ENCODE results near the gene OBI1.

DNA sequence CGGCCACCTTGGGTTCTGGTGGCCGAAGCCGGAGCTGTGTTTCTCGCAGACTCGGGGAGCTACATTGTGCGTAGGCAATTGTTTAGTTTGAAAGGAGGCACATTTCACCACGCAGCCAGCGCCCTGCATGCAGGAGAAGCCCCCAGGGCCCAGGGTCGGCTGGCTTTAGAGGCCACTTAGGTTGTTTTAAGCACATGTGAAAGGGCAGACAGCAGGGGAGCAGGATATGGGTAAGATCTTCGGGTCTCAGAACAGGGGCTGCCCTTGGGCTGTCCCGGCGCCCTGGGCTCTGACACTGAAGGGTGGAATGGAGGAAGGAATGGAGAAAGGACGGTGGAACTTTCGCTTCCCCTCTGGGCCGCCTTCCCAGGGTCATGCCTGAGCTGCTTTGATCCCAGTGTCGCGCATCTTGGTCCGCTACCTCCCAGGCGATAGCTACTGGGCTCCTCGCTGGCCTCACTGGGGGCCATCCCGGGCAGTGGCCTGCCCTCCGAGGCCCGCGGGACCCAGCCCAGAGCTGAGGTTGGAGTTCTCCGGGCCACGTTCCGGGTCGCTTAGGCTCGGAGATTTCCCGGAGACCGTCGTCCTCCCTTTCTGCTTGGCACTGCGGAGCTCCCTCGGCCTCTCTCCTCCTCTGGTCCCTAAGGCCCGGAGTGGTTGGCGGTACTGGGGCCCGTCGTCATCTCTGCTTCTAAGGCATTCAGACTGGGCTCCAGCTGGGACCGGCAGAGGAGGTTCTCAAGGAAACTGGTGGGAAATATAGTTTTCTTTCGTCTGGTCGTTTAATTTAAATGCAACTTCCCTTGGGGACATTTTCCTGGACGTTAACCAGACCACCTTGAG is 51.3 kb downstream of the OBI1 start:
- no peak for TF ChIP-seq POLR2A (IDR thresholded peaks at IDR 0.05)
- TF ChIP-seq, protein P1, sequence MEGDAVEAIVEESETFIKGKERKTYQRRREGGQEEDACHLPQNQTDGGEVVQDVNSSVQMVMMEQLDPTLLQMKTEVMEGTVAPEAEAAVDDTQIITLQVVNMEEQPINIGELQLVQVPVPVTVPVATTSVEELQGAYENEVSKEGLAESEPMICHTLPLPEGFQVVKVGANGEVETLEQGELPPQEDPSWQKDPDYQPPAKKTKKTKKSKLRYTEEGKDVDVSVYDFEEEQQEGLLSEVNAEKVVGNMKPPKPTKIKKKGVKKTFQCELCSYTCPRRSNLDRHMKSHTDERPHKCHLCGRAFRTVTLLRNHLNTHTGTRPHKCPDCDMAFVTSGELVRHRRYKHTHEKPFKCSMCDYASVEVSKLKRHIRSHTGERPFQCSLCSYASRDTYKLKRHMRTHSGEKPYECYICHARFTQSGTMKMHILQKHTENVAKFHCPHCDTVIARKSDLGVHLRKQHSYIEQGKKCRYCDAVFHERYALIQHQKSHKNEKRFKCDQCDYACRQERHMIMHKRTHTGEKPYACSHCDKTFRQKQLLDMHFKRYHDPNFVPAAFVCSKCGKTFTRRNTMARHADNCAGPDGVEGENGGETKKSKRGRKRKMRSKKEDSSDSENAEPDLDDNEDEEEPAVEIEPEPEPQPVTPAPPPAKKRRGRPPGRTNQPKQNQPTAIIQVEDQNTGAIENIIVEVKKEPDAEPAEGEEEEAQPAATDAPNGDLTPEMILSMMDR (IDR thresholded peaks at IDR 0.05), result no peak

Data from upper lobe of left lung (tissue), 4 donors.